Mucosa of descending colon (tissue), 3 donors: ENCODE measurements around the gene PARVB. TPM values are rescaled to one million over a fixed set of nuclear protein-coding genes. Genes with fewer than 3 reads are reported as not detected.

ENCODE experiments used
- ATAC-seq: fragments of 200-7000 bp; cut with Tn5 transposase; one replicate; pipeline ENCODE4 v1.9.1; 2020; ENCODE audit warnings: mild to moderate bottlenecking, moderate library complexity
- DNase-seq, 3 donors: peaks; one replicate each; pipeline ENCODE4 v3.0.0-alpha.2; 2020
- H3K36me3 ChIP-seq: fragments of 200-600 bp; one replicate; pipeline ENCODE4 v1.8.0; 2021; ENCODE audit warnings: low read depth, mild to moderate bottlenecking
- H3K4me1 ChIP-seq: fragments of 200-600 bp; one replicate; pipeline ENCODE4 v1.8.0; 2021; ENCODE audit warnings: low read depth, mild to moderate bottlenecking
- H3K4me3 ChIP-seq: fragments of 200-600 bp; one replicate; pipeline ENCODE4 v1.8.0; 2021; ENCODE audit warnings: mild to moderate bottlenecking
- H3K9me3 ChIP-seq: fragments of 200-600 bp; one replicate; pipeline ENCODE4 v1.8.0; 2021; ENCODE audit warnings: mild to moderate bottlenecking
- CTCF ChIP-seq: fragments of 200-600 bp; IDR thresholded peaks from one replicate; pipeline ENCODE4 v1.8.0; 2022; ENCODE audit warnings: antibody characterized with exemption, mild to moderate bottlenecking
- intact Hi-C, 2 donors: fragments of 100-400 bp; cut with DNase I in 1 of 2; cut with micrococcal nuclease in 1 of 2; formaldehyde crosslinking; loops; one replicate each; pipeline versions ENCODE4 v1.11.0 to v1.11.1; 2022; cut with DNase I, micrococcal nuclease
- total RNA-seq, 3 donors: library from RNA; stranded (reverse); fragmentation: NEBNext Ultra II Directional in 2 of 3; extraction: Animal tissue kit (Norgen Biotek cat#: 25700) in 2 of 3; gene quantifications; one replicate each; pipeline versions ENCODE4 v1.2.1 to v1.2.4, GENCODE V29; 2021 to 2023
- donor health status: DM: no; HTN: no; CAD: no; lungs with moderate emphysema.
- donor health status: DM: no; HTN: no; CAD: no.
- donor health status: DM: no; HTN: yes; CAD: no.

The PARVB gene
- total RNA-seq, 3 donors from 2014 or later: 5.2 to 35.7 (median 14.9) TPM

- Histone ChIP-seq H3K9me3 (no peaks in the 10 kb centered on the region), H3K4me1 (no peaks in the 10 kb centered on the region), H3K4me3 (no peak overlapping the region), H3K36me3 (no peaks in the 10 kb centered on the region)
- intact Hi-C loops: no loop called here
- no peak for TF ChIP-seq CTCF
- no peak for DNase-seq
- ATAC-seq: no peak
Observed at GRCh38 chr22:44046485-44047141, 22.5 kb downstream of the PARVB start.

- no peaks in the 10 kb centered on the region for H3K36me3 ChIP-seq
- intact Hi-C loops: no loop called here
- TF ChIP-seq CTCF: no peak
- ATAC-seq (no peak), DNase-seq (no peak)
- H3K9me3 ChIP-seq: no peaks in the 10 kb centered on the region
- no peak overlapping the region for H3K4me3 ChIP-seq
- no peaks in the 10 kb centered on the region for H3K4me1 ChIP-seq
Observed at GRCh38 chr22:44047891-44048301, 23.8 kb downstream of the PARVB start.

GRCh38 chr22:44049486-44050231 is 25.6 kb downstream of the PARVB start:
- no peaks in the 10 kb centered on the region for H3K4me1 ChIP-seq
- no peak overlapping the region for H3K4me3 ChIP-seq
- ATAC-seq: no peak
- no peaks in the 10 kb centered on the region for H3K9me3 ChIP-seq
- no peaks in the 10 kb centered on the region for H3K36me3 ChIP-seq
- DNase-seq: no peak
- no peak for TF ChIP-seq CTCF
- intact Hi-C loops: no loop called here

- no peak for TF ChIP-seq CTCF
- intact Hi-C loops: no loop called here
- DNase-seq: no peak
- Histone ChIP-seq H3K9me3 (no peaks in the 10 kb centered on the region), H3K4me1 (no peaks in the 10 kb centered on the region), H3K4me3 (no peak overlapping the region), H3K36me3 (no peaks in the 10 kb centered on the region)
- no peak for ATAC-seq
Observed at GRCh38 chr22:44050766-44051355, 26.8 kb downstream of the PARVB start.

GRCh38 chr22:44051358-44051757 is 27.3 kb downstream of the PARVB start:
- no peak for TF ChIP-seq CTCF
- Histone ChIP-seq H3K9me3 (no peaks in the 10 kb centered on the region), H3K4me3 (no peak overlapping the region), H3K4me1 (no peaks in the 10 kb centered on the region), H3K36me3 (no peaks in the 10 kb centered on the region)
- intact Hi-C loops: no loop called here
- ATAC-seq (no peak), DNase-seq (no peak)
